IPS-20b (cell line): Measurements from ENCODE around the gene MICA.
"Not testable (repeated sequence)": the region's sequence is repeated elsewhere in the genome, so short reads cannot be mapped to it uniquely, and the experiment has no call there.

ENCODE experiments used
- H3K27ac ChIP-seq: one replicate; pipeline ENCODE4 v1.5.1; 2013; ENCODE audit warnings: low read length
- H3K27me3 ChIP-seq: 2 replicates; pipeline ENCODE4 v1.6.1; 2013; ENCODE audit warnings: mild to moderate bottlenecking, low read length, inconsistent platforms; ENCODE audit not compliant: insufficient read depth
- H3K36me3 ChIP-seq: 2 replicates; pipeline ENCODE4 v1.6.1; 2013; ENCODE audit warnings: low read depth, mild to moderate bottlenecking, inconsistent platforms, low read length, moderate library complexity; ENCODE audit not compliant: insufficient read depth
- H3K4me1 ChIP-seq: 2 replicates; pipeline ENCODE4 v1.6.1; 2013; ENCODE audit warnings: mild to moderate bottlenecking, control low read depth, inconsistent platforms, low read length, moderate library complexity; ENCODE audit not compliant: insufficient read depth
- H3K4me3 ChIP-seq: 2 replicates; pipeline ENCODE4 v1.5.1; 2013; ENCODE audit warnings: mild to moderate bottlenecking, low read length, inconsistent platforms
- H3K9ac ChIP-seq: 2 replicates; pipeline ENCODE4 v1.6.1; 2013; ENCODE audit warnings: low read depth, mild to moderate bottlenecking, inconsistent platforms, low read length, moderate library complexity
- H3K9me3 ChIP-seq: 2 replicates; pipeline ENCODE4 v1.6.1; 2013; ENCODE audit warnings: mild to moderate bottlenecking, low read depth, low read length, inconsistent platforms; ENCODE audit not compliant: insufficient read depth

The MICA gene

DNA sequence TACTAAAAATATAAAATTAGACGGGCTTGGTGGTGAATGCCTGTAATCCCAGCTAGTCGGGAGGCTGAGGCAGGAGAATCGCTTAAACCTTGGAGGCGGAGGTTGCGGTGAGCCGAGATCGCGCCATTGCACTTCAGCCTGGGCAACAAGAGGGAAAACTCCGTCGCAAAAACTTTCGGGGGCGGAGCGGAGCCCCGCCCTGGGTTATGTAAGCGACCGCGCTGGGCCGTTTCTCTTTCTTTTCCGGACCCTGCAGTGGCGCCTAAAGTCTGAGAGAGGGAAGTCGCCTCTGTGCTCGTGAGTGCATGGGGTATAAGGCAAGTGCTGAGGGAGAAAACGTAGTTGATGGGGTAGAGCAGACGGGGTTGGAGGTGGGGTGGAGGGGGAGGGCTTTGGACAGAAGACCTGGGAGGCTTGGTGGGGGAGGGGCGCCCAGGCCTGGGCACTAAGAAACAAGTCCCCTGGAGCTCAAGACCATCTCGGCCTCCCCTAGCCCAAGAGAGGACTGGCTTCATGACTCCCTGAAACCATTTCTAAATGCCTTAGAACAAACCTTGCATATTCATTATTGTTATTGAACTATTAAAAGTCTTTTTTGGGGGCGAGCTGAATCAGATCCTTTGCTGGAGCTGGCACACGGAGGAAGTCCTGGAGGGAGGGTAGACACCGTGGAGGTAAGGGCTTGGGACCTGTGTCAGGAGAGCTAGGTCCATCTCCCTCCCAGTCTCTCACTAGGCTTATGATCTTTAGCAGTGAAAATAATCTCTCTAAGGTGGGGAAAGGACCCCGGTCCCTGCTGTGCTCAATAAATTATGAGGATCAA is 2.7 kb upstream of the MICA start:
- peaks cover 54% of the 10 kb centered on the region for H3K27me3 ChIP-seq
- no peaks in the 10 kb centered on the region for H3K36me3 ChIP-seq
- peaks cover 12% of the 10 kb centered on the region for H3K4me1 ChIP-seq
- no peaks in the 10 kb centered on the region for H3K9me3 ChIP-seq
- H3K27ac ChIP-seq = no peak overlapping the region
- peak overlapping the region; percentile 78 for H3K9ac ChIP-seq
- H3K4me3 ChIP-seq = peak overlapping the region; percentile 88

DNA sequence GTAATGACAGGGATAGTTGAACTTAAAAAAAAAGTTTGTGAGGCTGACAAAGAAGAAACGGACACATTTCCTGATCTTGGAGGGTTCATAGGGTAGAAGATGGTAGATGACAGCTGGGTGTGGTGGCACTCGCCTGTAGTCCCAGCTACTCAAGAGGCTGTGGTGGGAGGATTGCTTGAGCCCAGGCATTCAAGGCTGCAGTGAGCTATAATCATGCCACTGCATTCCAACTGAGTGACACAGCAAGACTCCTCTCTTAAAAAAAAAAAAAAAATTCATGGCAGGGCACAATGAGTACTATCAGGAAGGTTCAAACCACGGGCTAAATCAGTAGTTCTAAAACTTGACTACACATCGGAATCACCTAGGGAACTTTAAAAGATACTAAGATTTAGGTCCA is 2.0 kb upstream of the MICA start:
- peaks cover 15% of the 10 kb centered on the region for H3K4me1 ChIP-seq
- H3K9ac ChIP-seq = no peak overlapping the region
- H3K27ac ChIP-seq = no peak overlapping the region
- no peaks in the 10 kb centered on the region for H3K9me3 ChIP-seq
- peaks cover 54% of the 10 kb centered on the region for H3K27me3 ChIP-seq
- no peaks in the 10 kb centered on the region for H3K36me3 ChIP-seq
- peak overlapping the region; percentile 88; the same call in 1 of the 2 replicates for H3K4me3 ChIP-seq

DNA sequence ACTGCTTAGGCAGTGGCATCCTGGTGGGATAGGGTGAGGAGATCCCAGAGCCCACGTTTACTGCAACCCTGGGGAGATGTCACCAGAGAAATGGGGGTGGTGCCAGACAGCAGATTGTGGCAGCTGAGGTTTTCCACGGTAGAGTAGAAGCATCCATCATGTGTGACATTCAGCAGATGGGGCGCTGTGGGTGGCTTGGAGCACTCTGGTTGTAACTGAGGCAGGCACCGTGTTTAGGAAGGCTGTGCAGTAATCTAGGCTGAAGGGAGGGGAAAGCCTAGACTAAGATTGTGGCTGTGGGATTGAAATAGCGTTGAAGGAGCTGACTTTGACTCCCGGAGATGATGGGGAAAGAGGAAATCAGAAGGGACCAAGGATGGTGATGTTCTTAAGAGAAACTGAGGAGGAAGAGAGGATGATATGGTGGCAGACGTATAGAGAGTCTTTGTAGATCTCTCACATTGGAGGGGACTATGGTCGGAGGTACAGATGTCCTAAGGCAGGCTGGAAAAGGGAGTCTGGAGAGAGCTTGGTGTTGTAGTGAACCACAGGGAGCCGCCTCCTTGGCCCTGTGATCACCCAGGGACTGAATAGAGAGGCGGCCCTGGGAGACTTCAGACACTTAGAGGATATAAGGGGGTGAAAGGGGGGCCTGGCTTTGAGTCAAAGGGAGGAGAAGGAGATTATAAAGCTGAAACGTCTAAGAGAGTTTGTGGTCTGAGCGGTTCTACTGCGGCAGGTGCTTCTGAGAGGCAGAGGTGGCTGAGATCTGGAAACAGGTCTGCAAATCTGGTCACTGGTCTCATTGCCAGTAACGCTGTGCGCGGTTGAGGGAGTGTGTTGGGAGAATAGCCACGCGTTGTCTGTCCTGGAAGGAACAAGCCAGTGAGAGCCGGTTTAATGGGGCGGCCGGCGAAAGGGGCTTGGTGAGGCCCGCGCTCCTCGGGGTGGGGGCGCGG is 792 bp upstream of the MICA start:
- no peak overlapping the region for H3K27ac ChIP-seq

DNA sequence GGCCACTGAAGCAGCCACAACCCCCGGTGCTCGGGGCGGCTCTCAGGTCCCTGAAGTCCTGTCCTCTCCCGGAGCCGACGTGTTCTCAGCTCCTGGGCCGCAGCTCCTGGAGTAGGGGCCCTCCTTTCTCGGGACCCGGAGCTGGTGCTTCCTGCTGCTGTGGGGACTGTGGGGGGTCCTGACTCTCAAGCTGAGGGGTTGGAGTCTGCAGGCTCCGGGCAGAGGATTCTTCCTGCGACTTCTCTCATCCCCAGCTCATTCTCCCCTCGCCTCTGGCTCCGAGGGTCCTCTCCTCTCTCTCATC is 618 bp downstream of the MICA start:
- H3K4me3 ChIP-seq = peak overlapping the region; percentile 90
- H3K4me1 ChIP-seq = peaks cover 15% of the 10 kb centered on the region
- peaks cover 42% of the 10 kb centered on the region for H3K27me3 ChIP-seq
- H3K9me3 ChIP-seq, H3K36me3 ChIP-seq, H3K27ac ChIP-seq: not testable (repeated sequence)
- H3K9ac ChIP-seq = peak overlapping the region; percentile 69; the same call in 1 of the 2 replicates

More for the DNA sequence above, 792 bp upstream of the MICA start:
- peaks cover 15% of the 10 kb centered on the region for H3K4me1 ChIP-seq
- H3K36me3 ChIP-seq = no peaks in the 10 kb centered on the region
- H3K4me3 ChIP-seq = peak overlapping the region; percentile 90
- H3K9me3 ChIP-seq = no peaks in the 10 kb centered on the region
- peaks cover 50% of the 10 kb centered on the region for H3K27me3 ChIP-seq
- H3K9ac ChIP-seq = peak overlapping the region; percentile 72; the same call in 1 of the 2 replicates

DNA sequence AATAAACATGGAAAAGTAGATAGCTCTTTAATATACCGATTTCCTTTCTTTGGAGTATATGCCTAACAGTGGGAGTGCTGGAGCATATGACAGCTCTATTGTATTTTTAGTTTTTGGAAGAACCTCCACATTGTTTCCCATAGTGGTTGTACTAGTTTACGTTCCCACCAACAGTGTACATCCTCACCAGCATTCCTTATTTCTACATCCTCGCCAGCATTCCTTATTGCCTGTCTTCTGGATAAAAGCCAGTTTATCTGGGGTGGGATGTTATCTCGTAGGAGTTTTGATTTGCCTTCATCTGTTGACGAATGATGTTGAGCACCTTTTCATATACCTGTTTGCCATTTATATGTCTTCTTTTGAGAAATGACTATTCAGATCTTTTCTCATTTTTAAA is 2.6 kb downstream of the MICA start:
- Histone ChIP-seq H3K27me3 (peaks cover 30% of the 10 kb centered on the region), H3K27ac (no peak overlapping the region), H3K9me3 (no peaks in the 10 kb centered on the region), H3K4me3 (no peak overlapping the region), H3K9ac (no peak overlapping the region), H3K36me3 (peaks cover 1% of the 10 kb centered on the region), H3K4me1 (peaks cover 13% of the 10 kb centered on the region)

DNA sequence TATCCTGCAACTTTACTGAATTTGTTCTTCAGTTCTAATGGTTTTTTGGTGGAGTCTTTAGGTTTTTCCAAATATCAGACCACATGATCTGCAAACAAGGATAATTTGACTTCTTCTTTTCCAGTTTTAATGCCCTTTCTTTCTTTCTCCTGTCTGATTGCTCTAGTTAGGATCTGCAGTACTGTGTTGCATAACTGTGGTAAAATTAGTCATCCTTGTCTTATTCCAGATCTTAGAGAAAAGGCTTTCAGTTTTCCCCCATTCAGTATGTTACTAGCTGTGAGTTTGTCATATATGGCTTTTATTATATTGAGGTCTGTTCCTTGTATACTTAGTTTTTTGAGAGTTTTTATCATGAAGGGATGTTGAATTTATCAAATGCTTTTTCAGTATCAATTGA is 4.3 kb downstream of the MICA start:
- Histone ChIP-seq H3K27me3 (peaks cover 13% of the 10 kb centered on the region), H3K27ac (no peak overlapping the region), H3K4me3 (no peak overlapping the region), H3K9me3 (no peaks in the 10 kb centered on the region), H3K4me1 (peaks cover 7% of the 10 kb centered on the region), H3K36me3 (peaks cover 18% of the 10 kb centered on the region), H3K9ac (no peak overlapping the region)

DNA sequence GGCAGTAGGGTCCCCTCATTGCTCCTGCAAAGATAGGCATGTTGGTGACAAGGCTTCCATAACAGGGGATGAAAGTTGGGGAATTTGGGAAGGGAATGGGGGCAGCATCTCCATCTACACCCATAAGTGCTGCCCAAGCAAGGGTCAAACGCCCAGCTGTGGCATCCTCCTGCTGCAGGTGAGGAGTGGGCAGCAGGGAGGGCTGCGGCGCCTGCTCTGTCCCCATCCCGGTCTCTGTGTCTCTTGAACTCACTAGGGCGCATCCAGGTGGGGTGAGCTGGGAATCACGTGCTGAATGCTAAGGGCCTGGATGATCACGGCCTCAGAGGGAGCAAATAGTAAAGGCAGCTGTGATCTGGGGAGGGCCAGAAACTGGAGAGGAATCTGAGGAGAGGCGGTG is 9.1 kb downstream of the MICA start:
- Histone ChIP-seq H3K4me3 (no peak overlapping the region), H3K9me3 (no peaks in the 10 kb centered on the region), H3K9ac (no peak overlapping the region), H3K36me3 (peaks cover 43% of the 10 kb centered on the region), H3K4me1 (no peaks in the 10 kb centered on the region), H3K27me3 (no peaks in the 10 kb centered on the region), H3K27ac (no peak overlapping the region)

DNA sequence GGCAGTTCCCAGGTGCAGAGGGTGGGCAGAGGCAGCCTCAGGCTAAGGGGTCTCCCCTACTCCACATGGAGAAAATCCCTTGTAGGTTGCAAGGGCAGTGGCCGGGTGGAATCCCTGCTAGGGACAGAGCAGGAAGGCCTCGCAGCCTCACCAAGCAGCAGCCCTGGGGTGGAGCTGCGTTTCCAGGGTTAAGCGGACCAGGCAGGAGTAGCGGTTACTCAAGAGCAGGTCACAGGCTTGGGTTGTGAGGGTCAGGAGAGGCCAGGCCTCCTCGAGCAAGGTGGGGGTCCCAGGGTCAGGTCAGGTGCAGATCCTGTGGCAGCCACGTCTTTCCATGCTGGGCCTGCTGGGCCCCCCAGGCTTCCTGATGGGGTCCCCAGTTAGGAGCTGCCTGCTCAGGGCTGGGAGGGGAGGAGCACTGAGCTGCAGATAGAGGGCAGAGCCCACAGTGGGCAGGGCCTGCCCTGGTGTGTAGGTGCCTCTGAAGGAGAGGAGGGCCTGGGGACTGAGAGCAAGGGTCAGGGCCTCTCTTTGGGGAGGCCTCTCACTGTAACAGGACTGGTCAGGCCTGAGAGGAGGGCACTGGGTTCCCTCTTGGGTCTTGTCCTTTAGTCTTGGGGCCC is 10.9 kb downstream of the MICA start:
- not testable (repeated sequence) for H3K9me3 ChIP-seq, H3K27me3 ChIP-seq, H3K9ac ChIP-seq, H3K4me3 ChIP-seq, H3K4me1 ChIP-seq, H3K27ac ChIP-seq
- H3K36me3 ChIP-seq = peaks cover 43% of the 10 kb centered on the region

DNA sequence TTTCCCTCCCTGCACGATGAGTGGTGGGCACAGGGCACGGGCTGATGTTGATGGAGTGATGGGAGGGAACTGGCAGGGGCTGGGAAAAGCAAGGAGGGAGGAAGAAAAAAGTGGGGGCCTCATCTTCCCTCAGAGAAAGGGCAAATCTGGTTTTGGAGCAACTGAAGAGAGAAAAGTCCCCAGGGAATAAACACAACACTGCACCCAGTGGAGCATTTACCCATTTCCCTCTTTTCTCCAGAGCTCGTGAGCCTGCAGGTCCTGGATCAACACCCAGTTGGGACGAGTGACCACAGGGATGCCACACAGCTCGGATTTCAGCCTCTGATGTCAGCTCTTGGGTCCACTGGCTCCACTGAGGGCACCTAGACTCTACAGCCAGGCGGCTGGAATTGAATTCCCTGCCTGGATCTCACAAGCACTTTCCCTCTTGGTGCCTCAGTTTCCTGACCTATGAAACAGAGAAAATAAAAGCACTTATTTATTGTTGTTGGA is 11.4 kb downstream of the MICA start:
- no peaks in the 10 kb centered on the region for H3K27me3 ChIP-seq
- no peak overlapping the region for H3K27ac ChIP-seq
- no peak overlapping the region for H3K9ac ChIP-seq
- H3K36me3 ChIP-seq = peaks cover 43% of the 10 kb centered on the region
- no peaks in the 10 kb centered on the region for H3K4me1 ChIP-seq
- H3K4me3 ChIP-seq = no peak overlapping the region
- H3K9me3 ChIP-seq = no peaks in the 10 kb centered on the region

DNA sequence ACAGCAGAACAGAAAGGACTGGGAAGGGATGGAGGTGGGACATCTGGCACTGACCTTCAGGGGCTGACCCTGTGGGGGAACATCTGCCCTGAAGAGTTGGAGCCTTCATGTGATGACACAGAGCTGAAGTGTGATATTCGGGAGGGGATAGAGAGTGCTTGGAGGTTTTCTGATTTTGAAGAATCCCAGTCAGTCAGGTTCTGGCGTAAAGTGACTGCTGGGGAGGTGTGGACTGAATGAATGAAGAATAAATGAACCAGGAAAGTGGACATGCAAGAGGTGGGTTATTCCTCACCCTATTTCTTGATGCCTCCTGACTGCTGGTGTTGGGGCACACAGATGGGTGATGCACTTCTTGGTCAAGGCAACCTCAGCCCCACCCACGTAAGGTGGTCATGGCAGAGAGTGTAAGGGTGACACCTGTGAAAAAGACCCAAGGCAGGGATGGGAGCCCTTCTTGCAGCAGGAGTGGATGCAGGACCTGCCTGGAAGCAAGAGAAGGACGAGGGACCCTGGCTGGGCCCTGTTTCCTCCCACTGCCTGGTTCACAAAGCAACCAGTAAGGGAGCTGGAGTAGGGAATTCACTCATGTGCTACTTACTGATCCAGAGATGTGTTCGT is 13.1 kb downstream of the MICA start:
- no peak overlapping the region for H3K27ac ChIP-seq
- H3K9me3 ChIP-seq = no peaks in the 10 kb centered on the region
- H3K4me1 ChIP-seq = no peaks in the 10 kb centered on the region
- H3K4me3 ChIP-seq = no peak overlapping the region
- no peaks in the 10 kb centered on the region for H3K27me3 ChIP-seq
- H3K9ac ChIP-seq = no peak overlapping the region
- H3K36me3 ChIP-seq = peaks cover 37% of the 10 kb centered on the region

DNA sequence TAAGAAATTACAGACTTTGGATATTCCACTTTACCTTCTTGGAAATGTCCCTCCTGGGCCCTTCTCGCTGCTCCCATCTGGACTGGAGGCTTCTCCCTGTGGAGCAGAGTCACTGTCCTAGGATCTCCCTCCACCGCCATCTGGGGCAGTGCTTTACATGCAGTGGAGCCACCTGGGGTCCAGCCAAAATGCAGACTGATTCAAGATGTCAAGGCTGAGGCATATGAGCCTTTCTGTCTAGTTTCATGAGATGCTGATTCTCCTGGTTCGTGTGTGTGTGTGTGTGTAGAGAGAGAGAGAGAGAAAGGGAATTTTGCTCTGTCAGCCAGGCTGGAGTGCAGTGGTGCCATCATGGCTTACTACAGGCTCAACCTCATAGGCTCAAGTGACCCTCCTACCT is 14.9 kb downstream of the MICA start:
- Histone ChIP-seq H3K4me3 (no peak overlapping the region), H3K27me3 (no peaks in the 10 kb centered on the region), H3K27ac (no peak overlapping the region), H3K36me3 (peaks cover 20% of the 10 kb centered on the region), H3K9ac (no peak overlapping the region), H3K9me3 (no peaks in the 10 kb centered on the region), H3K4me1 (no peaks in the 10 kb centered on the region)
